GM18511 (cell line): ENCODE measurements around the gene TRAPPC2L.

Experiments used
- ATAC-seq: cut with Tn5 transposase; IDR thresholded peaks from one replicate; pipeline ENCODE4 v1.9.1; 2021; ENCODE audit warnings: mild to moderate bottlenecking, moderate library complexity; ENCODE audit not compliant: unreplicated experiment

Gene TRAPPC2L

DNA sequence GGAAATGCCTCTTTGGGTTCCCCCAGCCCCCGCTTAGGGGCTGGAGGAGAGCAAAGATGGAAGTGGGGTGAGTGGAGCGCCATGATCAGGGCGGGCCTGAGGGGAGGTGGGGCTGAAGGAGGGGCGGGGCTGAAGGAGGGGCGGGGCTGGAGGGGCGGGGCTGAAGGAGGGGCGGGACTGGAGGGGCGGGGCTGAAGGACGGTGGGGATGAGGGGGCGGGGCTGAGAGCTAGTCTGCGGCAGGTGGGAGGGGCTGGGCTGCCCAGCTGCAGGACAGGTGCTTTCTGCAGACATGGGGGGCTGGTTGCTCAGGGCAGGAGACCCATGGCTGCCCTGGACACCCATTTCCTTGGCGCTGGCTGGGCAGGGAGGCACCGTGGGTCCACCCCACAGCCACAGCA, 48.6 kb downstream of the TRAPPC2L start:
- ATAC-seq = no peak

DNA sequence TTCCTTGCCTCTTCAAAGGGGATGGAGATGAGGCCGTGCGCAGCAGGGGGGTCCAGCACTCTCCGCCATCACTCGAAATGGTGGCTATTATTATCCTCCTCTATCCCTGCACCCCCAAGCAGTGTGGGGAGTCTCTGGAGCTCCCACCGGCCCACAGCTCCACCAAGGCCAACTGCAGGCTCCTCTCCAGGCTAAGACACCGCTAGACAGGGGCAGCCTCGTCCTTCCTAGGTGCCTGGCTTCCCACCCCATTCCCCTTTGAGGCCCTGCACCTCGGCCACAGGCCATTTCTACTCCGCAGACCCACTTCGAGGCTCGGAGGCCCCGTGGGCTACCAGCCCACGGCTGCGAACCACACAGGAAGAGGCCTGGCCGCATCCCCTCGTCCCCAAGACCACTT, 49.1 kb downstream of the TRAPPC2L start:
- ATAC-seq = no peak

- ATAC-seq = no peak
Measured at GRCh38 chr16:88906535-88907105, 49.7 kb downstream of the TRAPPC2L start.

GRCh38 chr16:88907768-88908167, 50.8 kb downstream of the TRAPPC2L start:
- no peak for ATAC-seq

- no peak for ATAC-seq
Measured at GRCh38 chr16:88908307-88908706, 51.4 kb downstream of the TRAPPC2L start.

DNA sequence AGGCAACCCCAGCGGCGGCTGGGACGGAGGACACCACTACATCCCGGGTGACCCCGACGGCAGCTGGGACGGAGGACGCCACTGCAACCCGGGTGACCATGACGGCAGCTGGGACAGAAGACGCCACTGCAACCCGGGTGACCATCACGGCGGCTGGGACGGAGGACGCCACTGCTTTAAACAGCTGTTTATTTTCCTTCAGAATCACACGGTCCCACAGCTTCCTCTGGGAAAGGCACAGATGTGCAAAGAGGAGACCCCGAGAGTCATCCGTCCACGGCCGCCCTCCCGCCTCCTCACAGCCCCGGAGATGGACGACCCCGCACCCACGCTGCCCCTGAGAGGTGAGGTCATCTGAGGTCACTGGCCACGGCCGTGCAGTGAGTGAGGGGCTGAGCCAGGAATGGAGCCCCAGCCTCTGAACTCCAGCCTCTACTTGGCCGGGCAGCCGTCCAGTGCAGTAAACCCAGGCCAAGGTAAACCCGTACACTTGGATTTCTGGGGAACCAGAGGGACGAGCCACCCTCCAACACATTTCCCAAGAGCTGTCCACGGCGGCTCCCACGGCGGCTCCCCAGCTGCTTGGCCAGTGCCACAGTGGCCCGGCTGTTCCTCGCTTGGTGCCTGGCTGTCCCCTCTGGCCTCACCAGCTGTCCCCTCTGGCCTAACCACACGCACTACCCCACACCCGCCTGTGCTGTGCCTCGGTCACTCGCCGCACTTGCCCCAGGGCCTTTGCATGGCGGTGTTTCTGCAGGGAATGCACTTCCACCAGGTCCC, 52.7 kb downstream of the TRAPPC2L start:
- ATAC-seq = no peak

DNA sequence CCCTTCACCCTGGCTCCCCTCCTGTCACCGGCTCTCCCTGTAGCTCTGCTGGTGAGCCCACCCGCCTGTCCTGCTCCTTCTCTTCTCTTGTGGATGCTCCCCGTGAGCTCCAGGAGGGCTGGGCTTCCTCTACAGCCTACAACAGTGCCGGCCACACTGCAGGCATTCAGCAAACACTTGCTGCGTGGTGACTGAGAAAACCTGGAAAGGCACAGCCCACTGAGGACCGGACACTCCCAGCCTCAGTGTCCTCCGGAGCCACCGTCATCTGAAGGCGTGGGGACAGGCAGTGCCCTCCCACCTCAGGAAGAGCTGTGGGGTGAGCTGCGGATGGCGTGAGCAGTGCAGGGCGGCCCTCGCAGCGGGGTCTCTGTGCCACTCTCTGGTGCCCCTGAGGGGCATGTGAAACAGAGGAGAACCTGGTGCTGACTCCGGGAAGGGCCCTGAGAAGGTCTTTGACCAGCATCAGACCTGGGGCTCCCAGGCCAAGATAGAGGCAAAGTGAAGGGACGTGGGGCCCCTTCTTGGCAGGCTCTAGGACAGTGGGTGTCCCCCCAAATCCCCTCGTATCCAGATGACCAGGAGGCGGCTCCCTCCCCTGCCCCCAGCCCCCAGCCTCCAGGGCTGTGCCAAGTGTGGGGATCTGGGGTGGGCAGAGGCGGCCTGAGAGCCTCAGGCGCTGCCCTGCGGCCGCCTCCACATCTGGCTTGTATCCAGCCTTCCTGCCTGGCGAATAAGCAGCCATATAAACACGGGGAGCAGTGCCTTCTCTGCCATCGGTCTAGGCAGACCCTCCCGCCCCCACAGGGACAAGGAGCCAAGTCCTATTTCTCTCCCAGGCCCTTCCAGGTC, 53.6 kb downstream of the TRAPPC2L start:
- ATAC-seq = no peak

DNA sequence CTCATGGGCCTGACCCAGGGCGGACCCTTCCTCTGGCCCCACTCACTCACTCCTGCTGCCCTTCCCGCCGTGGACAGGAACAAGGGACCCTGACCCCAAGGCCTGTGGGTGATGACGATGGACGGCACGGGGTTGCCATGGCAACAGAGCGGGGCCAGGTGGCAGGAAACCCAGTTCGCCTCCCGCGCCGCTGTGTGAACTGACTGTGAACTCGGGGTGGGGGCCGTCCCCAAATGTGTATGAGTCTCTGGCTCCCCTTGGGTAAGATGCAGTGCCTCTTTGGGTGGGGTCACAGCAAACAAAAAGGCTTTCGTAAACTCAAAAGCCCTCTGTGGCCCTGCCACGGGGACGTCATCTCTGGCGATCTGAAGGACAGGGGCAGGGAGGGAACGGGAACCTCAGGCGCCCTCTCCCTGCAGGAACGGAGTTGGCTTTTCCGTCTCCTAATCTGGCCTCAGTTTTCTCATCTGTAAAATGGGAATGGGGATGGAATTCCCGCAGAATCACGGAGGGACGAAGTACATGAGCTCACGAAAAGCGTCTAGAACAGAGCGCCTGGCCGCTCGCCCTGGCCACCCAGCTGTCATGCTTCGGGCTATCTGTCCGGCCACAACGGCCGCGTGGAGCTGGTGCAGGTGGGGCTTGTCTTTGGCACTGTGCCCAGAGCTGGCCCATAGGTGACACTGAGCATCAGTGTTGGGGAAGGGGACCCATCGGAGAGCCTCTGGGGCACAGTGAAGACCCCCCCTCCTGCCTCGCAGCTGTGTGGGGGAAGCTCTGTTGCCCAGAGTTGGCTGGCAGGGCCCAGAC, 54.4 kb downstream of the TRAPPC2L start:
- ATAC-seq = no peak

GRCh38 chr16:88911946-88912310, 55.0 kb downstream of the TRAPPC2L start:
- no peak for ATAC-seq
